ENCODE measurements around the gene AFF4.
A peak's percentile ranks its signal among the peaks of the same experiment; 100 is the strongest.
"Not testable (repeated sequence)": the region's sequence is repeated elsewhere in the genome, so short reads cannot be mapped to it uniquely, and the experiment has no call there.

AFF4 gene

DNA sequence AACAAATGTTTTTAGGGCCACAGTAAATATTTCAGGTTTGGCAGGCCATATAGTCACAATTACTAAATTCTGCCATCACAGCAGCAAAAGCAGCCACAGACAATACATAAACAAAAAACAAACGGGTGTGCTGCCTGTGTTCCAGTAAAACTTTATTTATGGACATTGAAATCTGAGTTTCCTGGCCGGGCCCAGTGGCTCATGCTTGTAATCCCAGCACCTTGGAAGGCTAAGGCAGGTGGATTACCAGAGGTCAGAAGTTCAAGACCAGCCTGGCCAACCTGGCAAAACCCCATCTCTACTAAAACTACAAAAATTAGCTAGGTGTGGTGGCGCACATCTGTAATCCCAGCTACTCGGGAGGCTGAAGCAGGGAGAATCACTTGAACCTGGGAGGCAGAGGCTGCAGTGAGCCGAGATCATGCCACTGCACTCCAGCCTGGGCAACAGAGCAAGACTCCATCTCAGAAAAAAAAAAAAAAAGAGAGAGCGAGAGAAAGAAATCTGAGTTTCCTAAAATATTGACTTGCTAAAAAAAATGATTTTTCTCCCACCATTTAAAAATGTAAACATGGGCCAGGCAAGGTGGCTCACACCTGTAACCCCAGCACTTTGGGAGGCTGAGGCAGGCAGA is 7.2 kb downstream of the AFF4 start:
- intact Hi-C loops (cut with DNase I), result not testable (repeated sequence)

DNA sequence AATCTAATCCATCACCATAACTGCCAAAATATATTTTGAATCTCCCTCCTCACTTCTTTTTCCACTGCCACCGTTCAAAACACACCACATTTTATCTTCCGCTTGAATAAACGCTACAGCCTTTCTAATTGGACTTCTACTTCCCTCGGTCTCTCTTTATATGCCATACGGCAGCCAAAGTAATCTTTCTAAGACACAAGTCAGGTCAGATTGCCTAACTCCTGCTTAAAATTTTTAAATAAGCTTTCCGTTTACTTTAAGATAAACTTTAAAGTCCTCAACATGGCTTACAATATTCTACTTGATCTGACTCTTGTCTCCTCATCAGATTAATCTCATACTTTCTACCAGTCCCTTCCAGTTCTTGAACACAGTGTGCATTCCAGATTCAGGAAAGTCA is 9.7 kb downstream of the AFF4 start:
- intact Hi-C loops (cut with DNase I), result no loop called here
- no peak for DNase-seq

More for the DNA sequence above, 7.2 kb downstream of the AFF4 start:
- not testable (repeated sequence) for DNase-seq

DNA sequence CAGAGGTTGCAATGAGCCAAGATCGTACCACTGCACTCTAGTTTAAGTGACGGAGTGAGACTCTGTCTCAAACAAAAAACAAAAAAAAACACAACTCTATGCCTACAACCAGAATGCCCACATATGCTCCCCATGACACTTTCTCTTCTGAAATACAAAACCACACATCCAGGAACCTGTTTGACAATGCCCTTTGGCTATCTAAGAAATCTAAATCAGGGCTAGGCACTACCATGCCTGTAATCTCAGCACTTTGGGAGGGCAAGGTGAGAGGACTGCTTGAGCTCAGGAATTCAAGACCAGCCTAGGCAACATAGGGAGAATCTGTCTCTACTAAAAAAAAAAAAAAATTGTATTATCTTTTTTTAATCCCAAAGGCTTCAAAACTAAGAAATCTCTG is 10.6 kb downstream of the AFF4 start:
- intact Hi-C loops (cut with DNase I), result no loop called here
- DNase-seq, result no peak

DNA sequence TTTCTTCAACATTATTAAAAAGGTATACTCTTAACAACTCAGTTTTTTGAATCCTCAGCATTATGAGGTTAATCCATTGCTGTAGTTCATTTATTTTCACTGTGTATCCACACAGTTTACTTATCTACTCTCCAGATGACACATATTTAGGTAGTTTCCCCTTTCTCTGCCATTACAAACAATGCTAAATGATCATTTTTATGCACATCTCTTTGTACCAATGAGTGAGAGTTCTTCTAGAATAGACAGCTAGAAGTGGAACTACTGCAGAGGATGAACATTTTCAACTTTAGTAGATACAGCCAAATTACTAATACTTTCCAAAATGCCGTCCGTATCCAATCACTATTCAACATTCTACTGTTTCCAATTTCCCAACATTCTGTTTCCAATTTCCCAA is 11.5 kb downstream of the AFF4 start:
- intact Hi-C loops (cut with DNase I), result no loop called here
- DNase-seq, result no peak

DNA sequence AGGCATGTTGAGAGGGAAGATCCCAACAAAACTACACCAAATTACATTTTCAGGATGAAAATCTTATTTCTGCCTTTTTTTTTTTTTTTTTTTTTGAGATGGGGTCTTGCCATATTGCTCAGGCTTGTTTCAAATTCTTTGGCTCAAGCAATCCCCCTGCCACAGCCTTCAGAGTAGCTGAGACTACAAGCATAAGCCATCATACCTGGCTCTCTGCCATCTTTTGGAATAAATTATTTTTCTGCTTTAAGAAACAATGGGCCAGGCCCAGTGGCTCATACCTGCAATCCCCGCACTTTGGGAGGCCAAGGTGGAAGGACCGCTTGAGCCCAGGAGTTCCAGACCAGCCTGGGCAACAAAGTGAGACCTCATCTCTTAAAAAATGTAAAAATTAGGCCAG is 14.3 kb downstream of the AFF4 start:
- peak in 1 of 10 donors; percentile 44 for DNase-seq
- intact Hi-C loops (cut with DNase I), result no loop called here

DNA sequence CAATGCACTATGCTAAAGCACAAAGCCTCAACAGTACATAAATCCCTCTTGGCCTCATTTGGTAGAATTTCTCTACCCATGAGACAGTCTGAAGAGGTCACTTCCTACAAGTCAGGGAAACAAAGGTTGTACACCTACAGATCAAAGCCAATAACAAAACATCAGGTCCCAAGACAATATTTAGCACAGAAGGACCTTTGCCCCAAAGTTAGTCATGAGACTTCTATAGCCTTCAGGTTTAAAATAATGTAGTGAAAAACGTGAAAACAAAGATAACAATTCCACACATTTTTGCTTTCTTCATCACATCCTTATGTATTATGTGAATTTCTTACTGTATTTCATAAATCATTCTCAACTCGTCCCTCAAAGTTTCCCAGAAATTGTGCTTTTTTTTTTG is 15.8 kb downstream of the AFF4 start:
- intact Hi-C loops (cut with DNase I), result no loop called here

DNA sequence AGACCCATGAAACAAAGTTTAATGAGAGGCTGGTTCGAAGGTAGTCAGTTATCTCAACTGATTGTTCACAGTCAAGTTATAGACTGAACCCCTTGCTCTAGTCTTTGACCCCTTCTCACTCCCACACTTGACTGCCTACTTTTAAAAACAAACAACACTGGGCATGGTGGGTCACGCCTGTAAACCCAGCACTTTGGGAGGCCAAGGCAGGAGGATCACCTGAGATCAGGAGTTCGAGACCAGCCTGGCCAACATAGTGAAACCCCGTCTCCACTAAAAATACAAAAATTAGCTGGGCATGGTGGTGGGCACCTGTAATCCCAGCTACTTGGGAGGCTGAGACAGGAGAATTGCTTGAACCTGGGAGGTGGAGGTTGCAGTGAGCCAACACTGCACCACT is 18.1 kb downstream of the AFF4 start:
- DNase-seq; intact Hi-C loops (cut with DNase I): not testable (repeated sequence)

More for the DNA sequence above, 15.8 kb downstream of the AFF4 start:
- no peak for DNase-seq

DNA sequence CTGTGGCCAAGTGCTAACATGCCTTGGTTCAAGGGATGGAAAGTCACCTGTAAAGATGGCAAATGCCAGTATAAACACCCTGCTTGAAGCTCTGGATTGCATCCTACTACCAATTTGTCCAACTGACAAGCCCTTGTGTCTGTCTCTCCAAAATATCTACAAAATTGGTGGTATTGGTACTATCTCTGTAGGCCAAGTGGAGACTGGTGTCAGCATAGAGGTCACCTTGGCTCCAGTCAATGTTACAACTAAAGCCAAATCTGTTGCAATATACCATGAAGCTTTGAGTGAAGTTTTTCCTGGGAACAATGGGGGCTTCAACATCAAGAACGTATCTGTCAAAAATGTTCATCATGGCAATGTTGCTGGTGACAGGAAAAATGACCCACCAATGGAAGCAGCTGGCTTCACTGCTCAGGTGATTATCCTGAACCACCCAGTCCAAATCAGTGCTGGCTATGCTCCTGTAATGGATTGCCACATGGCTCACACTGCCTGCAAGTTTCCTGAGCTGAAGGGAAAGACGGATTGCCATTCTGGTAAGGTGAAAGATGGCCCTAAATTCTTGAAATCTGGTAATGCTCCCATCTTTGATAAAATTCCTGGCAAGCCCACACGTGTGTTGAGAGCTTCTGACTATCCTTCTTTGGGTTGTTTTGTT is 19.9 kb downstream of the AFF4 start:
- intact Hi-C loops (cut with DNase I), result no loop called here

DNA sequence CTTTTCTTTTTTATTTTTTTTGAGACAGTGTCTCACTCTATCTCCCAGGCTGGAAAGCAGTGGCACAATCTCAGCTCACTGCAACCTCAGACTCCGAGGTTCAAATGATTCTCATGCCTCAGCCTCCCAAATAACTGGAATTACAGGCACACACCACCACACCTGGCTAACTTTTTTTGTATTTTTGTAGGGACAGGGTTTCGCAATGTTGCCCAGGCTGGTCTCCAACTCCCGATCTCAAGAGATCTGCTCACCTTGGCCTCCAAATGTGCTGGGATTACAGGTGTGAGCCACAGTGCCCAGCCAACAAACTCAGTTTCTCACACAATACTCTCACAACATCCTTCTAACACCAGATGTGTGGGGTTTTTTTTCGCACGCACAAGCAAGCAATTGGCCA is 22.1 kb downstream of the AFF4 start:
- intact Hi-C loops (cut with DNase I), result no loop called here
- peak in 1 of 10 donors; percentile 52 for DNase-seq

More for the DNA sequence above, 19.9 kb downstream of the AFF4 start:
- no peak for DNase-seq

DNA sequence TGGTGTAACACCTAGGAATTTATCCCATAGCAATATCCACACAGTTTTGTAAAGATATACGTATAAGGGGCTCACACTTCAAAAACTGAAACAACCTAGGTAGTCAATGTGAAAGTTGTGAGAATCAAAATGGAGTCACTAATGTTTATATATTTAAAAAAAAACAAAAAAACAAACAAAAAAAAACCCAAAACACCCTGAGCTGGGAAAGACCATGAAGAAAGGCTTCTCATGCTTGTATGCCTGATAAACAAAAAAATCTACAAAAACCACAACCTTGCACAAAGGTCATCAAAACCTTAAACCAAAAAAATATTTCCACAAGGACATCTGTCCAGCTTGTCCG is 35.4 kb downstream of the AFF4 start:
- no peak for DNase-seq
- intact Hi-C loops (cut with DNase I), result no loop called here

DNA sequence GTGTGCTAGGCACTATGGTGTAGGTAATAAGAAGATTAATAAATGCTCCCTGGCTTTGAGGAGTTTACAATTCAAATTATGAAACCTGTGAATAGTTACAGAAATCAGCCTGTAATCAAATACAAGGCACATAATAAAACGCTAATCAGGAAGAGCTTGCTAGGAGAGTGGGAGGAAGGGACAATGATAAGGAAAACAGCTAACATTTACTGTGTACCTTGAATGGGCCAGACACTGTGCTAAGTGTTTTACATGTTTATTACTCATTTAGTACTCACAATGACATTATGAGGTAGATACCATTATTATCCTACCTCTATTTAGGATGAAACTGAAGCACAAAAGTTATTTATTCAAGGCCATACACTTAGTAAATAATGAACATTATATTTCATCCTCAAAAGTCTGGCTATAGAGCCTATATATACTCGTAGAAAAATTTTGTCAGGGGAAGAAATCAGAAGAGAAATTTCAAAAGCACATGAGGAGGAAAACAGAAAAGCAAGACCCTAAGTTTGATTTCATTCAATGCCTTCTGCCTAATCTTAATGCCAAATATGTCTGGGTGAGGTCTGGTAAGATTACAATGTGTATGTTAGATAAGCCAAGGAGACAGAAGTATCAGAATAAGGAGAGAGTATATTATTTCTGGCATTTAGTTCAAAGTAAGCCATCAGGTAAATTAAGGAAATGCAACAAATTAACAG is 35.9 kb downstream of the AFF4 start:
- DNase-seq, result no peak
- intact Hi-C loops (cut with DNase I), result no loop called here

DNA sequence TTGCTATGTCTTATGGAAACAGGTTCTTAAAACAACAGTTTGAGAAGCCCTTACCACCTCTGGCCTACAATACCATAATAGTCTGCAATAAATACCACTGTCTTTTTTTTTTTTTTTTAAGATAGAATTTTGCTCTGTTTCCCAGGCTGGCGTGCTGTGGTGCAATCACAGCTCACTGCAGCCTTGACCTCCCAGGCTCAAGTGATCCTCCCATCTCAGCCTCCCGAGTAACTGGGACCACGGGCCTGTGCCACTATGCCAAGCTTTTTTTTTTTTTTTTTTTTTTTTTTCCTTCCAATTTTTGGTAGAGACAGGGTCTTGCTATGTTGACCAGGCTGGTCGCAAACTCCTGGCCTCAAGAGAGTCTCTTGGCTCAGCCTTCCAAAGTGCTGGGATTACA is 37.0 kb downstream of the AFF4 start:
- DNase-seq, result no peak
- intact Hi-C loops (cut with DNase I), result no loop called here

DNA sequence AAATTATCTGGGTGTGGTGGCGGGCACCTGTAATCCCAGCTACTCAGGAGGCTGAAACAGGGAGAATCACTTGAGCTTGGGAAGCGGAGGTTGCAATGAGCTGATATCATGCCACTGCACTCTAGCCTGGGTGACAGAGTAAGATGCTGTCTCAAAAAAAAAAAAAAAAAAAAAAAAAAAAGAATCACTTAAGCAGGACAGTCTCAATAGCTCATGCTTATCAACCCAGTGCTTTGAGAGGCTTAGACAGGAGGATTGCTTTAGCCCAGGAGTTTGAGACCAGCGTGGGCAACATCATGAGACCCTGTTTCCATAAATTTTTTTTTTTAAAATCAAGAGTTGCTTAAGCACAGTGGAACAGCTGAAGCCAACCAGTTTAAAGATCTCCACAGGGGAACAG is 47.3 kb downstream of the AFF4 start:
- intact Hi-C loops (cut with DNase I), result no loop called here
- DNase-seq, result no peak

DNA sequence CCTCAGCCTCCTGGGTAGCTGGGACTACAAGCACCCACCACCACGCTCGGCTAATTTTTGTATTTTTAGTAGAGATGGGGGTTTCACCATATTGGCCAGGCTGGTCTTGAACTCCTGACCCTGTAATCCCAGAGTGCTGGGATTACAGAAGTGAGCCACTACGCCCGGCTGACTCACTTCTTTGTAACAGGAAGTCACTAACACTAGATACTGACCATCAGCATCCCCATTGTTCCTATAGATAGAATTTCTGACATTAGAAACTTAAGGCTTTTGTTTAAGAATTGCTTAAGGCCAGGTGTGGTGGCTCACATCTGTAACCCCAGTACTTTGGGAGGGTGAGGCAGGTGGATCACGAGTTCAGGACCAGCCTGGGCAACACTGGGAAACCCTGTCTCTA is 47.8 kb downstream of the AFF4 start:
- intact Hi-C loops (cut with DNase I), result no loop called here
- no peak for DNase-seq

DNA sequence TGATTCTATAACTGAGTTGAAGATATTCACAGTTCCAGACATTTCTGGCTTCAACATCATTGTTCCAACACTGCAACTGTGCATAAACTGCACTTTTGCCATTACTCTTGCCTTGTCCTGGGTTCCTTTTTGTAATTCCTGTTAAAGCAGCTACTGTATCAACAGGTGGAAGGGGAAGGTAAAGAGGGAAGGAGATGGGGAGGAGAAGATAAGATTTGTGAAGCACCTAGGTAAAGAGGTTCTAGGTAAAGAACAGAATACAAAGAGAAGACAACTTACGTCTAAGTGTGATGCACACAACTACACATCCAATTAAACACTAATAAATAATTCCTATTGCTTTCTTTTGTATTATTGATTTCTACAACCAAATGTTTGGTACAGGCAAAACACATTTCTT is 53.7 kb downstream of the AFF4 start:
- no peak for DNase-seq
- intact Hi-C loops (cut with DNase I), result no loop called here

DNA sequence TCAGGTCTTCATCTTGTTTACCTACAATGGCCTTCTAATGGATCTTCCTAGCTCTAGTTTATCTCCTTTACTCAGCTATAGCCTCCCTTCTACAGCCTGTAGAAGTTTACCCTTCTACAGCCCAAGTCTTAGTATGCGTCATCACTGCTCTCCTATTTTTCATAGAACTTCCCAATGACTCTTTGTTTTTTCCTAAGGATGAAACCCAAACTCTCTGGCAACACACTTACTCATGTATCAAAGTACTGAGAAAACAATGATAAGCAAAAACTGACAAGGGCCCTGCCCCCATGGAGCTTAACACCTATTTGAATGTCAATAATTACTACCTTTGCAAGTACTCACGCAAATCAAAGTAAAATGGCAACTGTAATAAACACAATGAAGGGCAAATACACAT is 56.3 kb downstream of the AFF4 start:
- DNase-seq, result no peak
- intact Hi-C loops (cut with DNase I), result no loop called here

DNA sequence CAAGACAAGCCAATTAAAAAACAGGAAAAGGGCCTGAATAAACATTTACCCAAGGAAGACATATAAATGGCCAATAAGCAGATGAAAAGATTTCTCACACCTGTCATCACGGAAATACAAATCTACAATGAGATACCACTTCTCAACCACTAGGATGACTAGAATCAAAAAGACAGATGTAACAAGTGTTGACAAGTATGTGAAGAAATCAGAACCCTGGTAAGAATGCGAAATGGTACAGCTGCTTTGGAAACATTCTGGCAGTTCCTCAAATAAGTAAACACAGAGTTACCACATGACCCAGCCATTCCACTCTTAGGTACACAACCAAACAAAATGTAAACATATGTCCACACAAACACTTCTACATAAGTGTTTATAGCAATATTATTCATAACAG is 57.5 kb downstream of the AFF4 start:
- intact Hi-C loops (cut with DNase I), result no loop called here

DNA sequence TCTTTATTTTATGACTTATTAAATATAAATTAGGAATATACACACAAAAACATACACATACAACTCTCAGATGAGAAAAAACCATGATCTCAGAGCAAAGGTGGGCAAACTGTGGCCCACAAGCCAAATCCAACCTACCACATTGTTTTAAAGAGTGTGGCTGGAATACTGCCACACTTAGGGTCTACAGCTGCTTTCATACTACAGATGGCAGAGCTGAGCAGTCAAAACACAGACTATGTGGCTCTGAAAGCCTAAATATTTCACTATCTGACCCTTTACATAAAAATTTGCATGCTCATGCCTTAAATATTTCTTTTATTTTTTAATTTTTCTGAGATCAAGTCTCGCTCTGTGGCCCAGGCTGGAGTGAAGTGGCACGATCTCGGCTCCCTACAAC is 61.7 kb downstream of the AFF4 start:
- no peak for DNase-seq

More for the DNA sequence above, 57.5 kb downstream of the AFF4 start:
- no peak for DNase-seq

DNA sequence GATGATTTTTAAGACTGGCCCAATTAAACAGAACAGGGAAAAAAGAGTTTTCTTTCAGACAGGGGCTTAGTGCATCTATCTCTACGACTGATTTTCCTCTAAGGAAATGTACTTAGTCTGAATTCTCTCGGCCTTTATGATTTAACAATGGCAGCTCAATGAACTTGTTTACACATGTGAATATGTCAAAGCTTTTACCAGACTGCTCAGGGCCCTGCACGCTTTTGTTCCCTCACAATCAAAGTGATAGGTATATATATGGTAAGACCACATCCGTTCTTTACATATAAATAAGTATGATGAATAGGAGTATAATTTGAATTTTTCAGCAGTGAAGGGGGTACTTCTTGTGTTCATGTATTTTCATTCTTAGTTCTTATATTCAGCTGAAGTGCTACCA is 62.4 kb downstream of the AFF4 start:
- intact Hi-C loops (cut with DNase I), result no loop called here
- no peak for DNase-seq

More for the DNA sequence above, 61.7 kb downstream of the AFF4 start:
- intact Hi-C loops (cut with DNase I), result no loop called here

DNA sequence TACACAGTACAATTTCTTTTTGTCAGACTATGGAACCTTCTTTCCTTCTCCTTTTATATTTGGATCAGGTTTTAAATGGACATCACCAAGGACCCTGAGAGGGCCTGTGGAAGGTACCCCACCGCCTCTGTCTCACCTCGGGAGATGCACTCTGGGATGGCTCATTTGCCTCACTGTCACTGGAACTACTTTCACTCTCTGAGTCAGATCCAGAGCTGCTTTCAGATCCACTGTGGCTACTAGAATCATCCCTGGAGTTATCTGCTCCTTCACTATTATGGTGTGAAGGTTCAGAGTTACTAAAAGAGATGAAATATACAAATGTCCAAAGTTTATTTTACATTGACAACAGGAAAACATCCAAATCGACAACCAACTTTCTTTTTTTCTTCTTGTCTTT is 65.3 kb downstream of the AFF4 start:
- DNase-seq, result no peak
- intact Hi-C loops (cut with DNase I), result no loop called here

DNA sequence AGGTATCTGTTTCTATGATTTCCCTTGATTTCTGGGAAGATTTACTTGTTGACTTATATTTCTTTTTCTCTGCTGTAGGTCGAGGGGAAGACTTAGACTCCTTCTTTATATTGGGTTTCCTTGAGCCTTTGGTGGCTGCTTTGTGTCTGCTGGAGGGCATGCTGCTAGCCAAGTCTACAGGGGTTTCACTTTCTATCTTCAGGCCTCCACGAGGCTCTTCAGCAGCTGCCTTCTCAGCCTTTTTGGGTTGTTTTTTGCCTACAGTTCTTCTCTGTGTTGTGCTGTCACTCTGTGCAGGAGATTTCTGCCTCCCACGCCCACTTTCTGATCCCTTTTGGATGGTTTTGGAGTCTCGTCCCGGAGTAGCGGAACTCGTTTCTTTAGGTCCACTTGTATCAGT is 66.7 kb downstream of the AFF4 start:
- DNase-seq, result peak in 1 of 10 donors; percentile 12
- intact Hi-C loops (cut with DNase I), result no loop called here

DNA sequence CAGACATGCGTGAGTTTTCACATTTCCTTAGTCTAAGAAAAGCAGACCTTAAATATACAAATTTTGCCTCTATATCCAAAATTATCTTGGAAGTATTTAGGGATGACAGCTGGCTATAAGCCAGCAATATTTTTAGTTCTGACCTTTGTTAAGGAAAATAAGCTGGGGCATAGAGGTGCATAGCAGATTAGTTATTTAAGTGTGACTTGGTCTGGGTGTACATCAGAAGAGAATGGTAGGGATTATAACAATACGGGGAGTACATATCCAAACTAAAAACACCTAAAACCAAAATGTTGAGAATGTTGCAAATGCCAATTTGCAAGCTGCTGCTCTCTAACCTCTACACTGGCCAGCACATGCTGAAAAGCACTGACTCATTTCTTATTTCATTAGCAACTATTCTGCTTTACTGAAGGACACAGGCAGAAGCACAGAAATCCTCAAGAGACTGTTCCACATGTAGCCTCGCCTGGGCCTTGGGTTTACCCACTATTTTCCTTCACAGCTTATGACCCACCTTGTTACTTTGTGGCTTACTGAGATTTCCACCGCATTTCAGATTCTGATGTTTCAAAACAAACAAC is 67.6 kb downstream of the AFF4 start:
- intact Hi-C loops (cut with DNase I), result no loop called here
- no peak for DNase-seq

Data from posterior cingulate gyrus (tissue), 11 donors.